AG09309 (cell line): Measurements from ENCODE around the gene ZSWIM6.

Experiments used
- DNase-seq: peaks from one replicate; pipeline ENCODE4 v3.0.0-alpha.2; 2010; ENCODE audit warnings: low read depth
- H3K4me3 ChIP-seq: 2 replicates; pipeline ENCODE4 v1.5.1; 2011; ENCODE audit warnings: mild to moderate bottlenecking, low read depth, low read length, moderate library complexity; ENCODE audit not compliant: control insufficient read depth
- CTCF ChIP-seq: IDR thresholded peaks from 2 replicates; pipeline ENCODE4 v1.5.1; 2011; ENCODE audit warnings: mild to moderate bottlenecking, low read depth, low read length, inconsistent platforms; ENCODE audit not compliant: insufficient read depth, control insufficient read depth; ENCODE audit errors: missing control alignments

The ZSWIM6 gene

GRCh38 chr5:61536922-61537321, 204.9 kb downstream of the ZSWIM6 start:
- H3K4me3 ChIP-seq = no peak overlapping the region
- no peak for DNase-seq
- TF ChIP-seq CTCF = no peak

GRCh38 chr5:61538722-61539501, 206.9 kb downstream of the ZSWIM6 start:
- DNase-seq = no peak
- TF ChIP-seq CTCF = no peak
- no peak overlapping the region for H3K4me3 ChIP-seq

GRCh38 chr5:61549530-61549929, 217.5 kb downstream of the ZSWIM6 start:
- no peak for TF ChIP-seq CTCF
- no peak for DNase-seq
- H3K4me3 ChIP-seq = no peak overlapping the region

- TF ChIP-seq CTCF = no peak
- DNase-seq = no peak
Observed at GRCh38 chr5:61551637-61552313, 219.7 kb downstream of the ZSWIM6 start.

GRCh38 chr5:61559146-61559545, 227.1 kb downstream of the ZSWIM6 start:
- H3K4me3 ChIP-seq = no peak overlapping the region
- DNase-seq = no peak
- TF ChIP-seq CTCF = no peak

More at GRCh38 chr5:61551637-61552313, 219.7 kb downstream of the ZSWIM6 start:
- H3K4me3 ChIP-seq = no peak overlapping the region

GRCh38 chr5:61559722-61560121, 227.7 kb downstream of the ZSWIM6 start:
- DNase-seq = no peak
- TF ChIP-seq CTCF = no peak
- no peak overlapping the region for H3K4me3 ChIP-seq
